Stimulated activated CD8-positive, alpha-beta memory T cell treated with anti-CD3 and anti-CD28 coated beads, Interleukin-4, amount 100 ng/mL, for 1 hour (primary cell): ENCODE measurements around the gene PIAS2.
"Not testable (repeated sequence)": the region's sequence is repeated elsewhere in the genome, so short reads cannot be mapped to it uniquely, and the experiment has no call there.

Source experiments
- DNase-seq, 2 donors: peaks; one replicate each; pipeline ENCODE4 v3.0.0-alpha.2; 2020; ENCODE audit warnings: low read depth in 2 of 2, low spot score in 1 of 2

The PIAS2 gene

GRCh38 chr18:46832422-46832821, 84.9 kb downstream of the PIAS2 start:
- DNase-seq = not testable (repeated sequence)

GRCh38 chr18:46831434-46831833, 85.9 kb downstream of the PIAS2 start:
- DNase-seq = no peak

- no peak for DNase-seq
These were observed 86.7 kb downstream of the PIAS2 start for GRCh38 chr18:46830633-46831032.

- DNase-seq = no peak
These were observed 87.4 kb downstream of the PIAS2 start for GRCh38 chr18:46829947-46830346.

GRCh38 chr18:46829531-46829930, 87.8 kb downstream of the PIAS2 start:
- no peak for DNase-seq

- DNase-seq = no peak
These were observed 95.2 kb downstream of the PIAS2 start for GRCh38 chr18:46821856-46822711.

GRCh38 chr18:46820863-46821262, 96.4 kb downstream of the PIAS2 start:
- DNase-seq = no peak

- no peak for DNase-seq
These were observed 101.6 kb downstream of the PIAS2 start for GRCh38 chr18:46815661-46816060.

GRCh38 chr18:46814399-46814798, 102.9 kb downstream of the PIAS2 start:
- no peak for DNase-seq

- DNase-seq = no peak
These were observed 105.0 kb downstream of the PIAS2 start for GRCh38 chr18:46812311-46812710.

GRCh38 chr18:46810481-46811000, 106.8 kb downstream of the PIAS2 start:
- DNase-seq = no peak

GRCh38 chr18:46809145-46809544, 108.2 kb downstream of the PIAS2 start:
- DNase-seq = no peak

- not testable (repeated sequence) for DNase-seq
These were observed 121.4 kb downstream of the PIAS2 start for GRCh38 chr18:46795945-46796344.

- DNase-seq = no peak
These were observed 122.7 kb downstream of the PIAS2 start for GRCh38 chr18:46794607-46795006.

- DNase-seq = no peak
These were observed 123.7 kb downstream of the PIAS2 start for GRCh38 chr18:46793565-46793964.

GRCh38 chr18:46789088-46789487, 128.2 kb downstream of the PIAS2 start:
- no peak for DNase-seq

- no peak for DNase-seq
These were observed 129.6 kb downstream of the PIAS2 start for GRCh38 chr18:46787674-46788073.

GRCh38 chr18:46772357-46772756, 144.9 kb downstream of the PIAS2 start:
- no peak for DNase-seq

GRCh38 chr18:46771141-46771540, 146.2 kb downstream of the PIAS2 start:
- DNase-seq = no peak

GRCh38 chr18:46770708-46771107, 146.6 kb downstream of the PIAS2 start:
- DNase-seq = no peak

GRCh38 chr18:46768166-46768921, 149.0 kb downstream of the PIAS2 start:
- no peak for DNase-seq

- no peak for DNase-seq
These were observed 150.1 kb downstream of the PIAS2 start for GRCh38 chr18:46767217-46767616.
